ES-I3 (cell line): Measurements from ENCODE around the gene MYH7B.
A peak's percentile ranks its signal among the peaks of the same experiment; 100 is the strongest.

ENCODE experiments used
- H3K36me3 ChIP-seq: 2 replicates; pipeline ENCODE4 v1.6.1; 2013; ENCODE audit warnings: mild to moderate bottlenecking, low read length, control low read depth, moderate library complexity; ENCODE audit not compliant: insufficient read depth
- H3K4me1 ChIP-seq: 2 replicates; pipeline ENCODE4 v1.6.1; 2013; ENCODE audit warnings: mild to moderate bottlenecking, control low read depth, low read length; ENCODE audit not compliant: insufficient read depth
- H3K9ac ChIP-seq: 2 replicates; pipeline ENCODE4 v1.6.1; 2013; ENCODE audit warnings: low read depth, mild to moderate bottlenecking, low read length, moderate library complexity
- H3K9me3 ChIP-seq: 2 replicates; pipeline ENCODE4 v1.6.1; 2013; ENCODE audit warnings: mild to moderate bottlenecking, low read length, moderate library complexity; ENCODE audit not compliant: control insufficient read depth, insufficient read depth

The MYH7B gene

GRCh38 chr20:34951652-34952051 lies 4.0 kb upstream of the MYH7B start:
- Histone ChIP-seq H3K9me3 (no peaks in the 10 kb centered on the region), H3K4me1 (peaks cover 20% of the 10 kb centered on the region), H3K36me3 (peaks cover 4% of the 10 kb centered on the region; the same call in 1 of the 2 replicates), H3K9ac (no peak overlapping the region)

- peaks cover 4% of the 10 kb centered on the region; the same call in 1 of the 2 replicates for H3K36me3 ChIP-seq
- H3K4me1 ChIP-seq = peaks cover 20% of the 10 kb centered on the region
- no peaks in the 10 kb centered on the region for H3K9me3 ChIP-seq
Observed at GRCh38 chr20:34952671-34953070, 3.0 kb upstream of the MYH7B start.

GRCh38 chr20:34953960-34954359 lies 1.7 kb upstream of the MYH7B start:
- Histone ChIP-seq H3K36me3 (peaks cover 4% of the 10 kb centered on the region; the same call in 1 of the 2 replicates), H3K4me1 (peaks cover 20% of the 10 kb centered on the region), H3K9ac (no peak overlapping the region), H3K9me3 (no peaks in the 10 kb centered on the region)

More at GRCh38 chr20:34952671-34953070, 3.0 kb upstream of the MYH7B start:
- H3K9ac ChIP-seq = no peak overlapping the region

- H3K4me1 ChIP-seq = peaks cover 20% of the 10 kb centered on the region
- H3K36me3 ChIP-seq = peaks cover 4% of the 10 kb centered on the region; the same call in 1 of the 2 replicates
- H3K9me3 ChIP-seq = no peaks in the 10 kb centered on the region
- peak overlapping the region; percentile 74 for H3K9ac ChIP-seq
Observed at GRCh38 chr20:34954904-34955230, 801 bp upstream of the MYH7B start.

- Histone ChIP-seq H3K9me3 (no peaks in the 10 kb centered on the region), H3K9ac (peak overlapping the region; percentile 74)
Observed at GRCh38 chr20:34956041-34956458, 382 bp downstream of the MYH7B start.

GRCh38 chr20:34956751-34957472 lies 1.2 kb downstream of the MYH7B start:
- Histone ChIP-seq H3K9me3 (no peaks in the 10 kb centered on the region), H3K36me3 (no peaks in the 10 kb centered on the region), H3K4me1 (peaks cover 20% of the 10 kb centered on the region), H3K9ac (no peak overlapping the region)

More at GRCh38 chr20:34956041-34956458, 382 bp downstream of the MYH7B start:
- Histone ChIP-seq H3K4me1 (peaks cover 20% of the 10 kb centered on the region), H3K36me3 (no peaks in the 10 kb centered on the region)

GRCh38 chr20:34964486-34964885 lies 8.8 kb downstream of the MYH7B start:
- Histone ChIP-seq H3K36me3 (no peaks in the 10 kb centered on the region), H3K4me1 (no peaks in the 10 kb centered on the region), H3K9me3 (no peaks in the 10 kb centered on the region), H3K9ac (no peak overlapping the region)

GRCh38 chr20:34965051-34965450 lies 9.4 kb downstream of the MYH7B start:
- H3K4me1 ChIP-seq = no peaks in the 10 kb centered on the region
- no peaks in the 10 kb centered on the region for H3K36me3 ChIP-seq
- no peak overlapping the region for H3K9ac ChIP-seq
- no peaks in the 10 kb centered on the region for H3K9me3 ChIP-seq

GRCh38 chr20:34967421-34967820 lies 11.8 kb downstream of the MYH7B start:
- H3K9ac ChIP-seq = no peak overlapping the region
- H3K4me1 ChIP-seq = no peaks in the 10 kb centered on the region
- no peaks in the 10 kb centered on the region for H3K9me3 ChIP-seq
- H3K36me3 ChIP-seq = no peaks in the 10 kb centered on the region

GRCh38 chr20:34968042-34968775 lies 12.5 kb downstream of the MYH7B start:
- Histone ChIP-seq H3K9me3 (no peaks in the 10 kb centered on the region), H3K36me3 (no peaks in the 10 kb centered on the region), H3K4me1 (no peaks in the 10 kb centered on the region), H3K9ac (no peak overlapping the region)

- no peaks in the 10 kb centered on the region for H3K9me3 ChIP-seq
- H3K9ac ChIP-seq = no peak overlapping the region
- H3K4me1 ChIP-seq = no peaks in the 10 kb centered on the region
Observed at GRCh38 chr20:34970193-34970840, 14.6 kb downstream of the MYH7B start.

GRCh38 chr20:34970846-34971560 lies 15.3 kb downstream of the MYH7B start:
- Histone ChIP-seq H3K9ac (no peak overlapping the region), H3K4me1 (no peaks in the 10 kb centered on the region), H3K9me3 (no peaks in the 10 kb centered on the region), H3K36me3 (no peaks in the 10 kb centered on the region)

More at GRCh38 chr20:34970193-34970840, 14.6 kb downstream of the MYH7B start:
- no peaks in the 10 kb centered on the region for H3K36me3 ChIP-seq

- Histone ChIP-seq H3K4me1 (no peaks in the 10 kb centered on the region), H3K9me3 (no peaks in the 10 kb centered on the region), H3K9ac (no peak overlapping the region), H3K36me3 (no peaks in the 10 kb centered on the region)
Observed at GRCh38 chr20:34971561-34972235, 16.0 kb downstream of the MYH7B start.

- H3K4me1 ChIP-seq = peaks cover 4% of the 10 kb centered on the region; the same call in 1 of the 2 replicates
Observed at GRCh38 chr20:34974246-34974645, 18.6 kb downstream of the MYH7B start.

More at GRCh38 chr20:34974246-34974645, 18.6 kb downstream of the MYH7B start:
- no peaks in the 10 kb centered on the region for H3K36me3 ChIP-seq
- no peaks in the 10 kb centered on the region for H3K9me3 ChIP-seq
- H3K9ac ChIP-seq = no peak overlapping the region
